HepG2 (cell line): ENCODE results near the gene LAMTOR2. TPM values are rescaled to one million over a fixed set of nuclear protein-coding genes. Genes with fewer than 3 reads are reported as not detected.

Experiments used
- ARNTL ChIP-seq: sonication (generic); formaldehyde crosslinking; IDR thresholded peaks from 2 replicates; pipeline ENCODE4 v1.4.0; 2020; ENCODE audit warnings: mild to moderate bottlenecking, missing genetic modification reagents
- CHD2 ChIP-seq: IDR thresholded peaks from 2 replicates; pipeline ENCODE4 v1.6.1; 2011; ENCODE audit warnings: low read depth, low read length, improper control_type of control experiment
- E2F5 ChIP-seq: sonication (generic); formaldehyde crosslinking; conservative IDR thresholded peaks from 2 replicates; pipeline ENCODE4 v1.4.0; 2020; ENCODE audit warnings: missing genetic modification reagents
- HCFC1 ChIP-seq: fragments of 150-350 bp; IDR thresholded peaks from 2 replicates; pipeline ENCODE4 v1.6.1; 2014; ENCODE audit warnings: low read depth, low read length
- HMG20A ChIP-seq: IDR thresholded peaks from 2 replicates; pipeline ENCODE4 v1.6.1; 2016; ENCODE audit warnings: borderline replicate concordance
- NONO ChIP-seq, 2 experiments: fragments of 450-650 bp in 1 of 2; sonication (generic) in 1 of 2; formaldehyde crosslinking in 1 of 2; IDR thresholded peaks in 1 of 2; conservative IDR thresholded peaks in 1 of 2; 2 replicates each; pipeline versions ENCODE4 v1.6.1 to v1.8.0; 2017 to 2022; ENCODE audit warnings: mild to moderate bottlenecking in 1 of 2, missing genetic modification reagents in 1 of 2, moderate library complexity in 1 of 2
- PLSCR1 ChIP-seq: sonication (generic); formaldehyde crosslinking; IDR thresholded peaks from 2 replicates; pipeline ENCODE4 v1.5.0; 2020; ENCODE audit warnings: missing genetic modification reagents, mild to moderate bottlenecking, borderline replicate concordance
- RCOR2 ChIP-seq: IDR thresholded peaks from 2 replicates; pipeline ENCODE4 v1.6.1; 2016; ENCODE audit warnings: missing biosample characterization, missing genetic modification reagents
- REPIN1 ChIP-seq: sonication (generic); formaldehyde crosslinking; IDR thresholded peaks from 2 replicates; pipeline ENCODE4 v1.8.0; 2022; ENCODE audit warnings: missing genetic modification reagents, low read depth, mild to moderate bottlenecking, borderline replicate concordance
- RFX5 ChIP-seq: IDR thresholded peaks from 2 replicates; pipeline ENCODE4 v1.6.1; 2011; ENCODE audit warnings: low read depth, low read length, improper control_type of control experiment
- SP5 ChIP-seq: IDR thresholded peaks from 2 replicates; pipeline ENCODE4 v1.6.1; 2016; ENCODE audit warnings: low read depth, borderline replicate concordance
- SSRP1 ChIP-seq: IDR thresholded peaks from 2 replicates; pipeline ENCODE4 v1.6.1; 2016; ENCODE audit warnings: control low read depth
- TCF7 ChIP-seq: sonication (generic); IDR thresholded peaks from 2 replicates; pipeline ENCODE4 v1.6.1; 2016; ENCODE audit warnings: antibody characterized with exemption, low read depth
- THRA ChIP-seq: sonication (generic); formaldehyde crosslinking; IDR thresholded peaks from 2 replicates; pipeline ENCODE4 v1.4.0; 2020; ENCODE audit warnings: missing genetic modification reagents, borderline replicate concordance
- ZBTB1 ChIP-seq: sonication (generic); formaldehyde crosslinking; IDR thresholded peaks from 2 replicates; pipeline ENCODE4 v1.4.0; 2020; ENCODE audit warnings: missing genetic modification reagents, borderline replicate concordance
- ZNF138 ChIP-seq: sonication (generic); formaldehyde crosslinking; IDR thresholded peaks from 2 replicates; pipeline ENCODE4 v1.5.0; 2020; ENCODE audit warnings: mild to moderate bottlenecking, low read depth, missing genetic modification reagents
- ZNF20 ChIP-seq: sonication (generic); formaldehyde crosslinking; IDR thresholded peaks from 2 replicates; pipeline ENCODE4 v1.4.0; 2020; ENCODE audit warnings: mild to moderate bottlenecking, moderate library complexity, missing genetic modification reagents
- ZNF207 ChIP-seq: fragments of 450-650 bp; IDR thresholded peaks from 2 replicates; pipeline ENCODE4 v1.6.1; 2016; ENCODE audit warnings: antibody characterized with exemption, borderline replicate concordance
- ZNF251 ChIP-seq: sonication (generic); formaldehyde crosslinking; IDR thresholded peaks from 2 replicates; pipeline ENCODE4 v1.9.0; 2021; ENCODE audit warnings: mild to moderate bottlenecking, missing genetic modification reagents
- ZNF562 ChIP-seq: sonication (generic); formaldehyde crosslinking; IDR thresholded peaks from 2 replicates; pipeline ENCODE4 v1.8.0; 2022; ENCODE audit warnings: missing genetic modification reagents, borderline replicate concordance
- ZNF772 ChIP-seq: sonication (generic); formaldehyde crosslinking; IDR thresholded peaks from 2 replicates; pipeline ENCODE4 v1.5.0; 2020; ENCODE audit warnings: mild to moderate bottlenecking, missing genetic modification reagents
- ZNF83 ChIP-seq: sonication (generic); formaldehyde crosslinking; IDR thresholded peaks from 2 replicates; pipeline ENCODE4 v1.4.0; 2020; ENCODE audit warnings: missing genetic modification reagents, mild to moderate bottlenecking, borderline replicate concordance
- ZSCAN21 ChIP-seq: sonication (generic); formaldehyde crosslinking; IDR thresholded peaks from 2 replicates; pipeline ENCODE4 v1.8.0; 2022; ENCODE audit warnings: mild to moderate bottlenecking, missing genetic modification reagents, moderate library complexity, borderline replicate concordance
- ZSCAN5A ChIP-seq: sonication (generic); formaldehyde crosslinking; IDR thresholded peaks from 2 replicates; pipeline ENCODE4 v1.8.0; 2022; ENCODE audit warnings: mild to moderate bottlenecking, missing genetic modification reagents, borderline replicate concordance
- polyA plus RNA-seq, 8 experiments: library from polyadenylated mRNA; depleted of rRNA in 3 of 8; stranded (reverse) in 7 of 8; unstranded in 1 of 8; fragments of >200 nt; fragmentation: Illumina TruSeq in 4 of 8; extraction: Trizol in 4 of 8; gene quantifications; 2 replicates each; pipeline versions ENCODE4 v1.2.1 to v1.2.3, GENCODE V29; 2011 to 2016; ENCODE audit warnings: low read depth in 4 of 8, missing spikeins in 1 of 8, mixed read lengths in 1 of 8; ENCODE audit not compliant: insufficient read depth in 1 of 8
- total RNA-seq, 5 experiments: library from RNA; depleted of rRNA; stranded (reverse); fragments of >200 nt; fragmentation: Illumina TruSeq; extraction: Trizol; gene quantifications; 2 replicates each; pipeline ENCODE4 v1.2.3, GENCODE V29; 2016; ENCODE audit warnings: low read depth in 1 of 5

The LAMTOR2 gene
- total and polyA plus RNA-seq, 2 of the 13 experiments (the other 11 are each of a cell fraction or from before 2014, with no cell fraction given), result 36.5 to 66.4 TPM

- TF ChIP-seq E2F5 (CRISPR knock-in tag) (no peak), ZSCAN5A (CRISPR knock-in tag) (no peak), ZNF83 (no peak), HMG20A (CRISPR knock-in tag) (no peak), ARNTL (no peak), RFX5 (no peak), CHD2 (0 out of 2 replicates have a peak, but pooled peaks have one; percentile 21), ZNF138 (CRISPR knock-in tag) (no peak), TCF7 (peak; percentile 87), HCFC1 (peak; percentile 94), ZSCAN21 (CRISPR knock-in tag) (no peak), REPIN1 (no peak), THRA (CRISPR knock-in tag) (no peak), RCOR2 (CRISPR knock-in tag) (no peak), ZNF562 (CRISPR knock-in tag) (no peak), ZNF772 (CRISPR knock-in tag) (peak; percentile 54; the same call in 1 of the 2 replicates), SSRP1 (CRISPR knock-in tag) (no peak), NONO (IDR thresholded peaks at IDR 0.05) (no peak), NONO (CRISPR knock-in tag; conservative IDR thresholded peaks at IDR 0.05) (peak; percentile 30; the same call in 1 of the 2 replicates), SP5 (CRISPR knock-in tag) (0 out of 2 replicates have a peak, but pooled peaks have one; percentile 9), ZBTB1 (CRISPR knock-in tag) (no peak), ZNF20 (no peak), ZNF207 (no peak), PLSCR1 (CRISPR knock-in tag) (no peak), ZNF251 (CRISPR knock-in tag) (no peak)
Measured at GRCh38 chr1:156020293-156021092, 34.1 kb upstream of the LAMTOR2 start, which contains the start of gene SSR2 (continued).
